HEK293 (cell line): ENCODE data around the gene ALDH1B1.

Experiments used
- BCL6B ChIP-seq: fragments of 450-650 bp; formaldehyde crosslinking; IDR thresholded peaks from 2 replicates; pipeline ENCODE4 v1.5.1; 2017; ENCODE audit warnings: missing biosample characterization, missing genetic modification characterization
- GLIS2 ChIP-seq: fragments of 450-650 bp; formaldehyde crosslinking; IDR thresholded peaks from 2 replicates; pipeline ENCODE4 v1.5.1; 2016; ENCODE audit warnings: missing biosample characterization, missing genetic modification characterization
- KLF16 ChIP-seq: fragments of 450-650 bp; formaldehyde crosslinking; IDR thresholded peaks from 2 replicates; pipeline ENCODE4 v1.5.1; 2017; ENCODE audit warnings: missing biosample characterization, missing genetic modification characterization
- MZF1 ChIP-seq: fragments of 450-650 bp; formaldehyde crosslinking; IDR thresholded peaks from 2 replicates; pipeline ENCODE4 v1.5.1; 2017; ENCODE audit warnings: missing biosample characterization, missing genetic modification characterization, borderline replicate concordance
- SCRT2 ChIP-seq: fragments of 450-650 bp; formaldehyde crosslinking; IDR thresholded peaks from 2 replicates; pipeline ENCODE4 v1.5.1; 2016; ENCODE audit warnings: missing biosample characterization, missing genetic modification characterization
- SP2 ChIP-seq: fragments of 450-650 bp; formaldehyde crosslinking; IDR thresholded peaks from 2 replicates; pipeline ENCODE4 v1.5.1; 2016; ENCODE audit warnings: missing biosample characterization, missing genetic modification characterization
- WT1 ChIP-seq: fragments of 450-650 bp; formaldehyde crosslinking; IDR thresholded peaks from 2 replicates; pipeline ENCODE4 v1.5.1; 2016; ENCODE audit warnings: missing biosample characterization, missing genetic modification characterization
- ZFHX2 ChIP-seq: fragments of 450-650 bp; formaldehyde crosslinking; conservative IDR thresholded peaks from 2 replicates; pipeline ENCODE4 v1.5.1; 2016; ENCODE audit warnings: missing biosample characterization, missing genetic modification characterization
- ZNF18 ChIP-seq: fragments of 450-650 bp; formaldehyde crosslinking; IDR thresholded peaks from 2 replicates; pipeline ENCODE4 v1.5.1; 2016; ENCODE audit warnings: missing biosample characterization, missing genetic modification characterization
- ZNF184 ChIP-seq: fragments of 450-650 bp; IDR thresholded peaks from 2 replicates; pipeline ENCODE4 v1.5.1; 2018; ENCODE audit warnings: missing biosample characterization, mild to moderate bottlenecking, missing genetic modification characterization
- ZNF624 ChIP-seq: fragments of 450-650 bp; formaldehyde crosslinking; IDR thresholded peaks from 2 replicates; pipeline ENCODE4 v1.5.1; 2017; ENCODE audit warnings: missing biosample characterization, missing genetic modification characterization
- ZNF768 ChIP-seq: fragments of 450-650 bp; formaldehyde crosslinking; IDR thresholded peaks from 2 replicates; pipeline ENCODE4 v1.5.1; 2018; ENCODE audit warnings: missing biosample characterization, mild to moderate bottlenecking, missing genetic modification characterization
- TF ChIP-seq, protein P1 (sequence below): fragments of 450-650 bp; formaldehyde crosslinking; IDR thresholded peaks from 2 replicates; pipeline ENCODE4 v1.5.1; 2016; ENCODE audit warnings: missing biosample characterization, missing genetic modification characterization

DNA sequence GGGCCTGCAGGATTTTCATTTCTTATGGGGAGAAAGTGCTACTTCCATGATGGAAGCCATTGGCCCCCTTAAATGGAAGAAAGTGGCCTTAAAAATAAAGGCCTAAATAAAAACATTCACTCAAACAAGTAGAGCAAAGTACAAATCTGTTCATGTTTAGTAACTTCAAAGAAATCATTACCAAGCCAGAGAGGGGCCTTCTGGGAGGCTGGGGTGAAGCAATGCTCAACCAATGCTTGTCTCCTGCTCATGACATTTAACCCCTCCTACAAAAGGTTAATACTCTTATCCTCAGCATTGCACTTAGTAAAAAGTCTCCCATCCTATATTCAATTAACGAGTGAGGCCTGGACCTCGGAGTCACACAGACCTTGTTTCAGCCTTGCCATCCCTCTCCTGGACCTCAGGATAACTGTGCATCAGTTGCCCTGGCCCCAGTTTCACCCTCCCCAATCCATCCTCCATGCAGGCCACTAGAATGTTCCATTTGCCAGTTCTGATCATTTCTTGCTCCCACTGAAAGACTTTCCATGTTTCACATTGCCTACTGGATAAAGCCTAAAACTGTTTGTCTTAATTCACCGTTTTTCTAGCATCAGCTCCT lies 36.9 kb upstream of the ALDH1B1 start:
- TF ChIP-seq ZNF768 (tag by site-specific recombination) = no peak
- no peak for TF ChIP-seq KLF16 (tag by site-specific recombination)
- TF ChIP-seq, protein P1, sequence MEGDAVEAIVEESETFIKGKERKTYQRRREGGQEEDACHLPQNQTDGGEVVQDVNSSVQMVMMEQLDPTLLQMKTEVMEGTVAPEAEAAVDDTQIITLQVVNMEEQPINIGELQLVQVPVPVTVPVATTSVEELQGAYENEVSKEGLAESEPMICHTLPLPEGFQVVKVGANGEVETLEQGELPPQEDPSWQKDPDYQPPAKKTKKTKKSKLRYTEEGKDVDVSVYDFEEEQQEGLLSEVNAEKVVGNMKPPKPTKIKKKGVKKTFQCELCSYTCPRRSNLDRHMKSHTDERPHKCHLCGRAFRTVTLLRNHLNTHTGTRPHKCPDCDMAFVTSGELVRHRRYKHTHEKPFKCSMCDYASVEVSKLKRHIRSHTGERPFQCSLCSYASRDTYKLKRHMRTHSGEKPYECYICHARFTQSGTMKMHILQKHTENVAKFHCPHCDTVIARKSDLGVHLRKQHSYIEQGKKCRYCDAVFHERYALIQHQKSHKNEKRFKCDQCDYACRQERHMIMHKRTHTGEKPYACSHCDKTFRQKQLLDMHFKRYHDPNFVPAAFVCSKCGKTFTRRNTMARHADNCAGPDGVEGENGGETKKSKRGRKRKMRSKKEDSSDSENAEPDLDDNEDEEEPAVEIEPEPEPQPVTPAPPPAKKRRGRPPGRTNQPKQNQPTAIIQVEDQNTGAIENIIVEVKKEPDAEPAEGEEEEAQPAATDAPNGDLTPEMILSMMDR (tag by site-specific recombination) = no peak
- no peak for TF ChIP-seq GLIS2 (tag by site-specific recombination)
- no peak for TF ChIP-seq SP2 (tag by site-specific recombination)
- no peak for TF ChIP-seq ZNF184 (tag by site-specific recombination)
- no peak for TF ChIP-seq WT1
- no peak for TF ChIP-seq ZNF18
- TF ChIP-seq MZF1 (tag by site-specific recombination) = no peak
- no peak for TF ChIP-seq ZNF624 (tag by site-specific recombination)
- no peak for TF ChIP-seq SCRT2
- TF ChIP-seq BCL6B = no peak
- TF ChIP-seq ZFHX2 (tag by site-specific recombination) = no peak
